ENCODE data around the gene NAGLU. TPM values are rescaled to one million over a fixed set of nuclear protein-coding genes. Genes with fewer than 3 reads are reported as not detected.

NAGLU gene
- total and polyA plus RNA-seq, 2 experiments from 2014 or later, result 12.0 to 31.2 TPM

DNA sequence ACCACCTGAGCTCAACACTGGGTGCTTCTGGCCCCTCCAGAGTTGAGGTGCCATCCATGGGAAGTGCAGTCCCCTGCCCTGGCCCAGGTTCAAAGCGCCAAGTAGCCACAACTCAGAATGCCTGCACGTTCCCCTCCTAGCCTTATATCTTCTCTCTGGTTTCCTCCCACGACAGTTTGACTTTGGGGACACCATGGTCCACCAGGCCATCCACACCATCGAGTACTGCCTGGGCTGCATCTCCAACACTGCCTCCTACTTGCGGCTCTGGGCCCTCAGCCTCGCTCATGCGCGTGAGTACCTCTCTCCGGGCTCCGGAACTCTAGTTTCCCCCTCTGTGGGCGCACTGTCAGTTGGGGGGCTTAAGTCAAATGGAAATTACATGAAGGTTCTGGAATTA is 22.4 kb upstream of the NAGLU start:
- Mint-ChIP-seq H3K4me1 (peaks cover 12% of the 10 kb centered on the region), H3K4me3 (no peak overlapping the region), H3K9me3 (no peaks in the 10 kb centered on the region), H3K27me3 (ENCODE audit: insufficient read depth, low read depth, poor library complexity) (peaks cover 19% of the 10 kb centered on the region), H3K36me3 (ENCODE audit: low read depth) (peaks cover 21% of the 10 kb centered on the region), H3K27ac (no peak overlapping the region)
- H2AFZ ChIP-seq, result no peak overlapping the region
- H3K36me3 ChIP-seq (ENCODE audit: insufficient read depth), result peaks cover 5% of the 10 kb centered on the region; the same call in 1 of the 2 replicates
- DNase-seq (ENCODE audit: low spot score) (no peak), ATAC-seq (no peak)
- H3K4me1 ChIP-seq (ENCODE audit: insufficient read depth), result peaks cover 3% of the 10 kb centered on the region; the same call in 1 of the 2 replicates
- no peak overlapping the region for H3K27ac ChIP-seq (ENCODE audit: low read depth)
- H4K20me1 ChIP-seq (replicated peaks; ENCODE audit: insufficient read depth), result peaks cover 11% of the 10 kb centered on the region
- H3K4me3 ChIP-seq, result no peak overlapping the region
- H3F3A ChIP-seq (replicated peaks; ENCODE audit: low read depth), result no peaks in the 10 kb centered on the region
- H3K9me2 ChIP-seq (ENCODE audit: insufficient read depth), result no peaks in the 10 kb centered on the region
- TF ChIP-seq EZH2phosphoT487 (IDR thresholded peaks at IDR 0.05; ENCODE audit: unreplicated experiment) (no peak), STAT1 (IDR thresholded peaks at IDR 0.05; ENCODE audit: unreplicated experiment) (no peak), ZNF114 (CRISPR knock-in tag; IDR thresholded peaks at IDR 0.05) (no peak), NANOG (IDR thresholded peaks at IDR 0.05; ENCODE audit: borderline replicate concordance) (no peak), EZH2 (IDR thresholded peaks at IDR 0.05; ENCODE audit: low read depth, unreplicated experiment) (no peak), POLR2AphosphoS5 (IDR thresholded peaks at IDR 0.05; ENCODE audit: low read depth) (no peak), ZNF462 (CRISPR knock-in tag; IDR thresholded peaks at IDR 0.05) (no peak)
- TF ChIP-seq, protein P1, sequence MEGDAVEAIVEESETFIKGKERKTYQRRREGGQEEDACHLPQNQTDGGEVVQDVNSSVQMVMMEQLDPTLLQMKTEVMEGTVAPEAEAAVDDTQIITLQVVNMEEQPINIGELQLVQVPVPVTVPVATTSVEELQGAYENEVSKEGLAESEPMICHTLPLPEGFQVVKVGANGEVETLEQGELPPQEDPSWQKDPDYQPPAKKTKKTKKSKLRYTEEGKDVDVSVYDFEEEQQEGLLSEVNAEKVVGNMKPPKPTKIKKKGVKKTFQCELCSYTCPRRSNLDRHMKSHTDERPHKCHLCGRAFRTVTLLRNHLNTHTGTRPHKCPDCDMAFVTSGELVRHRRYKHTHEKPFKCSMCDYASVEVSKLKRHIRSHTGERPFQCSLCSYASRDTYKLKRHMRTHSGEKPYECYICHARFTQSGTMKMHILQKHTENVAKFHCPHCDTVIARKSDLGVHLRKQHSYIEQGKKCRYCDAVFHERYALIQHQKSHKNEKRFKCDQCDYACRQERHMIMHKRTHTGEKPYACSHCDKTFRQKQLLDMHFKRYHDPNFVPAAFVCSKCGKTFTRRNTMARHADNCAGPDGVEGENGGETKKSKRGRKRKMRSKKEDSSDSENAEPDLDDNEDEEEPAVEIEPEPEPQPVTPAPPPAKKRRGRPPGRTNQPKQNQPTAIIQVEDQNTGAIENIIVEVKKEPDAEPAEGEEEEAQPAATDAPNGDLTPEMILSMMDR (conservative IDR thresholded peaks at IDR 0.05; ENCODE audit: low read depth in 2 of 2), result no peak; a peak in 1 of 4 replicates
- H3K27me3 ChIP-seq (ENCODE audit: insufficient read depth), result no peaks in the 10 kb centered on the region
- no peaks in the 10 kb centered on the region for H3K79me2 ChIP-seq (replicated peaks; ENCODE audit: insufficient read depth)
- no peak overlapping the region for H3K4me2 ChIP-seq
